ENCODE results near the gene HSFX2.
"Not testable (repeated sequence)": the region's sequence is repeated elsewhere in the genome, so short reads cannot be mapped to it uniquely, and the experiment has no call there.

HSFX2 gene

DNA sequence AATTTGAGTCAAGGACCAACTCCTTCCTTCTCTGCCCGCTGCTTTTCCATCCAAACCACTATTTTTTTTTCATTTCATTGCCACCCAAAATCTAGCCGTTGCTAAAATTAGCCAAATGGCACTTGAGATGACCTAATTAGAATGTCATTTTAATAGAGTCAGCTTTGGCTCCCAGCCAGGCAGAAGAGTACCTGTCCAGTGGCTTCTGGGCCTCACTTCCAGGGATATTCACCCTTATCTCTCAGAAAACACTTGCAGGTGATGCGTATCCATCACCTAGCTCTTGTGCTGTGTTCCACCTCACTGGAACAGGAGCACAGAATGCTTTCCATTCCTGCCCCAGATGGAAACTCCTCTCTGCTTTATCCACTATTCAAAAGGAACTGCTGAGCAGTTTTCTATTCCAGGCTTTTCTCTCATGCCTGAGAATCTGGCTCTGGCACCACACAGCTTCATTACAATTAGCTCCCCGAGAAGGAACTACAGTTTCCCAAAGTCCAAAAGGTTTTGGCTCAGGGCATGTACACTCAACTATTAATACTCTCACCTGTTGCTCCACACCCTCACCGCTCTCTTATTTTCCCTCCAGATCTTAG, 26.3 kb downstream of the HSFX2 start:
- no peaks in the 10 kb centered on the region for H3K27me3 Mint-ChIP-seq (ENCODE audit: low read depth)
- H3K36me3 Mint-ChIP-seq (ENCODE audit: low read depth), result no peaks in the 10 kb centered on the region
- H3K4me3 Mint-ChIP-seq, result no peak overlapping the region
- H3K9me3 Mint-ChIP-seq, result no peaks in the 10 kb centered on the region
- H3K27ac Mint-ChIP-seq, result no peak overlapping the region
- peaks cover 21% of the 10 kb centered on the region for H3K4me1 Mint-ChIP-seq (ENCODE audit: low read depth)

- H3K4me3 Mint-ChIP-seq, result no peak overlapping the region
- H3K27ac Mint-ChIP-seq, result no peak overlapping the region
- H3K36me3 Mint-ChIP-seq (ENCODE audit: low read depth), result no peaks in the 10 kb centered on the region
- H3K27me3 Mint-ChIP-seq (ENCODE audit: low read depth), result no peaks in the 10 kb centered on the region
- H3K9me3 Mint-ChIP-seq, result no peaks in the 10 kb centered on the region
- peaks cover 17% of the 10 kb centered on the region for H3K4me1 Mint-ChIP-seq (ENCODE audit: low read depth)
These were observed 27.3 kb downstream of the HSFX2 start for GRCh38 chrX:149567621-149568417.

- H3K36me3 Mint-ChIP-seq (ENCODE audit: low read depth), result no peaks in the 10 kb centered on the region
These were observed 31.8 kb downstream of the HSFX2 start for GRCh38 chrX:149563359-149563758.

DNA sequence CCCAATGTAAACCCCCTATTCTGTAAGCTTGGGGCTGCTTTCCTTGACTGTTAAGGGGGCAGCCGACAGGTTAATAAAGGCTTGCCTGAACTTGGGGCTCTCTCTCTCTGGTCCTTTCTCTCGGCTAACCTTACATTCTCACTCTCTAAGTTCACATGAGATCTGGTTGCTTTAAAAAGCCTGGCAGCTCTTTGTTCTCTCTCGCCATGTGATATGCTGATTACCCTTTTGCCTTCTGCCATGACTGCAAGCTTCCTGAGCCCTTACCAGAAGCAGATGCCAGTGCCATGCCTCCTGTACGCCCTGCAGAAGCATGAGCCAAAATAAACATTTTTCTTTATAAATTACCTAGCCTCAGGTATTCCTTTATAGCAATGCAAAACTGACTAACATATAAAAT, 39.9 kb downstream of the HSFX2 start:
- H3K27ac Mint-ChIP-seq; H3K4me3 Mint-ChIP-seq; H3K27me3 Mint-ChIP-seq (ENCODE audit: low read depth); H3K4me1 Mint-ChIP-seq (ENCODE audit: low read depth); H3K9me3 Mint-ChIP-seq; H3K36me3 Mint-ChIP-seq (ENCODE audit: low read depth): not testable (repeated sequence)

More at GRCh38 chrX:149563359-149563758, 31.8 kb downstream of the HSFX2 start:
- Mint-ChIP-seq H3K9me3 (no peaks in the 10 kb centered on the region), H3K27me3 (ENCODE audit: low read depth) (no peaks in the 10 kb centered on the region), H3K4me3 (no peak overlapping the region), H3K4me1 (ENCODE audit: low read depth) (no peaks in the 10 kb centered on the region), H3K27ac (no peak overlapping the region)

DNA sequence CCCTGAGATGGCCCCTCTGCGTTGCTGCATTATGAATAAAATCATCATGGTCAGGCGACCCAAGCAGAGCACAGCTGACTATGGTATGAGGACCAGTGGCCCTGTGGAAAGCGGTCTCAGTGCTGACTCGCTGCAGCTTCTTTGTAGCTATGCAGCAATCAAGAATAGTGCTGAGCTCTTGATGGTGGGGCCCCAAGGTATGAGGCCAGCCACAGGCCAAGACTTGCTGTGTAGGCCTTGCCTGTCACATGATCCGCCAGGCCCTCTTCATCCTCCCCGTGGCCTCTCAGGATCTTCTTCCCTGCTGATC, 43.2 kb downstream of the HSFX2 start:
- not testable (repeated sequence) for H3K4me3 Mint-ChIP-seq; H3K27ac Mint-ChIP-seq; H3K36me3 Mint-ChIP-seq (ENCODE audit: low read depth); H3K4me1 Mint-ChIP-seq (ENCODE audit: low read depth); H3K9me3 Mint-ChIP-seq; H3K27me3 Mint-ChIP-seq (ENCODE audit: low read depth)

GRCh38 chrX:149551245-149551938, 43.7 kb downstream of the HSFX2 start:
- not testable (repeated sequence) for H3K4me3 Mint-ChIP-seq; H3K27me3 Mint-ChIP-seq (ENCODE audit: low read depth); H3K36me3 Mint-ChIP-seq (ENCODE audit: low read depth); H3K9me3 Mint-ChIP-seq; H3K27ac Mint-ChIP-seq; H3K4me1 Mint-ChIP-seq (ENCODE audit: low read depth)

- H3K4me1 Mint-ChIP-seq (ENCODE audit: low read depth); H3K27me3 Mint-ChIP-seq (ENCODE audit: low read depth); H3K27ac Mint-ChIP-seq; H3K9me3 Mint-ChIP-seq; H3K36me3 Mint-ChIP-seq (ENCODE audit: low read depth); H3K4me3 Mint-ChIP-seq: not testable (repeated sequence)
These were observed 44.7 kb downstream of the HSFX2 start for GRCh38 chrX:149550454-149550853.

DNA sequence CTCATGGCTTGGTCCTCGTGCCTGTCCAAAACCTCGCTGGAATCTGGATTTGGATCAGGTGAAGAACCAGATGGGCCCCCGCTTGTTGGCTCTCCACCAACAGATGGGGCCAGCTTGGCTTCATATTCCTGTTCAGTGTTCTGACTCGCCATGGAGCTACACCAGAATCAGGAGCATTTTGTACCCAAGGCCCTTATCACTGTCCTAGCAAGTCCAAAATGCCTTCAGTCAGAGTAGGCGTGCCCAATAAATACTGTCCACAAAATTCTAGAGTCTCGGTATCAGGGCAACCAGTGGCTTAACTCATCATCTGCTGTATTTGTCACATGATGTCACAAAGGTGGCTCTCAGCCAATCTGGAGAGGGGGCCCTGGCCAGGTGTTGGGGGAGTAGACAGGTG, 45.4 kb downstream of the HSFX2 start, which contains the start of gene HSFX3:
HSFX3 (minus strand) TSS at position 224 of the 400 bp plus-strand sequence; CDS start at position 152, 72 bp downstream.
- H3K4me1 Mint-ChIP-seq (ENCODE audit: low read depth); H3K27me3 Mint-ChIP-seq (ENCODE audit: low read depth); H3K9me3 Mint-ChIP-seq; H3K4me3 Mint-ChIP-seq; H3K27ac Mint-ChIP-seq; H3K36me3 Mint-ChIP-seq (ENCODE audit: low read depth): not testable (repeated sequence)

- H3K27ac Mint-ChIP-seq, result not testable (repeated sequence)
These were observed 47.3 kb downstream of the HSFX2 start for GRCh38 chrX:149547782-149548181.

DNA sequence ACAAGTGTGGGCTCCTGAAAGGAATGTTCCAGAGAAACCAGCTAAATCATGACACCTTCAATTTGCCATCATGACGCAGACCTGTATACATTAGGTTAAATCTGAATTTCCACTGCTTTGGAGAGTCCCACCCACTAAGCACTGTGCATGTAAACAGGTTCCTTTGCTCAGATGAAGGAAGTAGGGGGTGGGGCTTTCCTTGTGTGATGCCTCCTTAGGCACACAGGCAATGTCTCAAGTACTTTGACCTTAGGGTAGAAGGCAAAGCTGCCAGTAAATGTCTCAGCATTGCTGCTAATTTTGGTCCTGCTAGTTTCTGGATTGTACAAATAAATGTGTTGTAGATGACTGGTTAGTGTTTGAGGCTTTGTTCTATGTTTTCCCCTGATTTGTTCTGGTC, 48.2 kb downstream of the HSFX2 start:
- H3K9me3 Mint-ChIP-seq; H3K4me3 Mint-ChIP-seq; H3K4me1 Mint-ChIP-seq (ENCODE audit: low read depth); H3K36me3 Mint-ChIP-seq (ENCODE audit: low read depth); H3K27ac Mint-ChIP-seq; H3K27me3 Mint-ChIP-seq (ENCODE audit: low read depth): not testable (repeated sequence)

More at GRCh38 chrX:149547782-149548181, 47.3 kb downstream of the HSFX2 start:
- not testable (repeated sequence) for H3K27me3 Mint-ChIP-seq (ENCODE audit: low read depth); H3K9me3 Mint-ChIP-seq; H3K36me3 Mint-ChIP-seq (ENCODE audit: low read depth); H3K4me1 Mint-ChIP-seq (ENCODE audit: low read depth); H3K4me3 Mint-ChIP-seq

DNA sequence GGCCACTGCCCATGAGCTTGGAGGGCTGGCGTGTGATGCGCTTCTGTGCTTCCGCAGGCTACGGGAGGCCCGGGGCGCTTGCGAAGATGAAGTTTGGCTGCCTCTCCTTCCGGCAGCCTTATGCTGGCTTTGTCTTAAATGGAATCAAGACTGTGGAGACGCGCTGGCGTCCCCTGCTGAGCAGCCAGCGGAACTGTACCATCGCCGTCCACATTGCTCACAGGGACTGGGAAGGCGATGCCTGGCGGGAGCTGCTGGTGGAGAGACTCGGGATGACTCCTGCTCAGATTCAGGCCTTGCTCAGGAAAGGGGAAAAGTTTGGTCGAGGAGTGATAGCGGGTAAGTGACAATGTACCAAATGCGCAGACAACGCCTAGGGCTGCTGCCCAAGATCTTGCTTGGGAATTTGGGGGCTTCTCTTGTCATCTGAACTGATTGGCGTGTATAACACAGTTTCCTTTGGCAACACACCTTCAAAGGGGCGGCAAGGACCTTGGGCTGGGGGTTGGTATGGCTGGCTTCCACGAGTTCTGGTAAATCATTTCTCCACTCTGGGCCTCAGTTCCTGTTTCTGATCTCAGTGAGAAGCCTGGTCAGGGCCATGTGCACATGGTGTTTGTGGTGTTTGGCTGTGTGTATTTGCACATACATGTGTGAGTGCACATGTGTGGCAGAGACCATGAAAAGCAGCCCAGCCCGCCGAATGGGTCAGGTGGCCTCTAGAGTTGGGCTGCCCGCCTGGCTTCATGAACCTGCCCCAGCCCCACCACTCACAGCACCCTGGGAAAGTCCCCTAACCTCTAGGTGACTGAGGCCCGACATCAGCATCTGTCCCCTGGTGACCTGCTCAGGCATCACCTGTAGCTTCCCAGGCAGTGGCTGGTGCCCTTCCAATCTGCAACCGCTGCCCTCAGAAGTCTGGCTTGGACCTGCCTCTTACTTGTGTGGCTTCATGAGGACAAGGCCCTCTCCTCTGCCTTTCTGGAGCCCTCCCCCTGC, 49.3 kb downstream of the HSFX2 start:
- H3K36me3 Mint-ChIP-seq (ENCODE audit: low read depth); H3K9me3 Mint-ChIP-seq; H3K4me1 Mint-ChIP-seq (ENCODE audit: low read depth); H3K27me3 Mint-ChIP-seq (ENCODE audit: low read depth); H3K4me3 Mint-ChIP-seq: not testable (repeated sequence)
- peak overlapping the region; percentile 41 for H3K27ac Mint-ChIP-seq

Data from T-helper 1 cell treated with Interleukin-12 subunit alpha and Interleukin-12 subunit beta and Interleukin-4 antibody, amounts not matched to agents 30 μg/mL and 1 μg/mL, for 36 hours (primary cell).